ENCODE data around the gene ARHGAP24. TPM values are rescaled to one million over a fixed set of nuclear protein-coding genes. Genes with fewer than 3 reads are reported as not detected.

Gene ARHGAP24
- polyA plus RNA-seq, 3 donors = 12.5 to 32.0 (median 18.8) TPM

- peaks cover 0 to 4% of the 10 kb centered on the region in 2 donors for H3K27me3 ChIP-seq (ENCODE audit: control insufficient read depth in 2 of 2, insufficient read depth in 2 of 2, low read length in 2 of 2)
- WGBS (ENCODE audit: insufficient coverage) = no CpG with 5 or more reads among the region's 5 CpGs
- Mint-ChIP-seq H3K9me3 (peaks cover 0 to 2% (median 0%) of the 10 kb centered on the region in 7 donors), H3K27ac (peak overlapping the region in 3 of 7 donors; percentile 1 to 21 (median 11)), H3K4me3 (peak overlapping the region; percentile 24 to 42), H3K4me1 (peaks cover 43% of the 10 kb centered on the region), H3K36me3 (peaks cover 11 to 15% of the 10 kb centered on the region in 2 donors), H3K27me3 (ENCODE audit: low read depth in 3 of 3) (peaks cover 7 to 14% (median 10%) of the 10 kb centered on the region in 3 donors)
- peaks cover 0 to 8% of the 10 kb centered on the region in 2 donors for H3K36me3 ChIP-seq (replicated peaks in 1 of 2; ENCODE audit: control insufficient read depth in 1 of 2, insufficient read depth in 2 of 2, low read length in 2 of 2)
- H3K4me3 ChIP-seq (replicated peaks in 1 of 3; ENCODE audit: low read depth in 2 of 3, low read length in 3 of 3) = no peak overlapping the region
- H3K27ac ChIP-seq (ENCODE audit: low read depth in 1 of 2, low read length in 2 of 2) = peak overlapping the region in 1 of 2 donors; percentile 32
- no peak overlapping the region for H2AFZ ChIP-seq (ENCODE audit: insufficient read depth, low read depth, low read length, poor library complexity, severe bottlenecking)
- intact Hi-C loops (cut with micrococcal nuclease) = no loop called here
- peak; percentile 18 to 67 (median 26) for DNase-seq
- H3K4me2 ChIP-seq (replicated peaks; ENCODE audit: extremely low read depth, low read length, poor library complexity, severe bottlenecking) = no peak overlapping the region
- H3K9me3 ChIP-seq (replicated peaks in 1 of 2; ENCODE audit: control insufficient read depth in 1 of 2, insufficient read depth in 1 of 2, low read length in 2 of 2) = no peaks in the 10 kb centered on the region
- H3K4me1 ChIP-seq (ENCODE audit: control insufficient read depth in 1 of 2, insufficient read depth in 2 of 2, low read length in 2 of 2) = peaks cover 32 to 37% of the 10 kb centered on the region in 2 donors
- peaks cover 53% of the 10 kb centered on the region for H4K20me1 ChIP-seq (ENCODE audit: insufficient read depth, low read length)
- H3K79me2 ChIP-seq (ENCODE audit: insufficient read depth, low read length) = no peaks in the 10 kb centered on the region
- H3K9ac ChIP-seq (ENCODE audit: insufficient read depth, low read length, poor library complexity, severe bottlenecking) = no peak overlapping the region
- TF ChIP-seq, protein P1, sequence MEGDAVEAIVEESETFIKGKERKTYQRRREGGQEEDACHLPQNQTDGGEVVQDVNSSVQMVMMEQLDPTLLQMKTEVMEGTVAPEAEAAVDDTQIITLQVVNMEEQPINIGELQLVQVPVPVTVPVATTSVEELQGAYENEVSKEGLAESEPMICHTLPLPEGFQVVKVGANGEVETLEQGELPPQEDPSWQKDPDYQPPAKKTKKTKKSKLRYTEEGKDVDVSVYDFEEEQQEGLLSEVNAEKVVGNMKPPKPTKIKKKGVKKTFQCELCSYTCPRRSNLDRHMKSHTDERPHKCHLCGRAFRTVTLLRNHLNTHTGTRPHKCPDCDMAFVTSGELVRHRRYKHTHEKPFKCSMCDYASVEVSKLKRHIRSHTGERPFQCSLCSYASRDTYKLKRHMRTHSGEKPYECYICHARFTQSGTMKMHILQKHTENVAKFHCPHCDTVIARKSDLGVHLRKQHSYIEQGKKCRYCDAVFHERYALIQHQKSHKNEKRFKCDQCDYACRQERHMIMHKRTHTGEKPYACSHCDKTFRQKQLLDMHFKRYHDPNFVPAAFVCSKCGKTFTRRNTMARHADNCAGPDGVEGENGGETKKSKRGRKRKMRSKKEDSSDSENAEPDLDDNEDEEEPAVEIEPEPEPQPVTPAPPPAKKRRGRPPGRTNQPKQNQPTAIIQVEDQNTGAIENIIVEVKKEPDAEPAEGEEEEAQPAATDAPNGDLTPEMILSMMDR (IDR thresholded peaks at IDR 0.05) = no peak
Measured at GRCh38 chr4:85928775-85929591, 454.0 kb downstream of the ARHGAP24 start.

DNA sequence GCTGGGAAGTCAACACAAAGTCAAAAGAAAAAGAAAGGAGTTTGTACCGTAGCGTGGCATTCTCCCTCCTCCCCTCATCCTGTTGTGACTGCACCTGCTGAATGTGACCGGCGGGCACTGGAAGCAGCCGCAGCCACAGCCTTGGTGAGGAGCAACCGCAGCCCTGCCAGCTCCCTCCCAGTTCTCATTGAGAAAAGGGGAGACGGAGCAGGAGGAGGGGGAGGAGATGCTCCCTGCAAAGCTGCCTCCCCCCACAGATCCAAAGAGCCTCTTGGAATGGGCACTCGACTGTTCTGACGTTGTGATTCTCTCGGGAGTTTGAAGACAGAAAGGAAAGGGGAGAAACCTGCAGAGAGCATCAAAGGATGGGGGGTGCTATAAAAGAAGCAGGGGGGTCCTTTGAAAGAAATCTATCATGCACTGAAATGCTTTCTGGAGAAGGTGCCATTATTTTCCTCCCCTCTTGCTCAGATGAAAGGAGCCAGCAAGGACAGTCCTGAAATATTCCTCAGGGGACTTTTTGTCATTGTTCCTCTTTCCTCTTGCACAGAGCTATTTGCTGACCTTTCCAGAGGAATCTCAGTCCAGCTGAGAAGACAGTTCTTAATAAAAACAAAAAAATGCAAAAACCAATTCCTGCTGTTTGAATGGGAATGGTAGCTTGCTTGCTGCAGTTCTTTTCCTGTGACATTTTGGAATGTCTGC is 455.2 kb downstream of the ARHGAP24 start:
- Histone ChIP-seq H3K27me3 (ENCODE audit: control insufficient read depth in 2 of 2, insufficient read depth in 2 of 2, low read length in 2 of 2) (peaks cover 0 to 4% of the 10 kb centered on the region in 2 donors), H3K9me3 (replicated peaks in 1 of 2; ENCODE audit: control insufficient read depth in 1 of 2, insufficient read depth in 1 of 2, low read length in 2 of 2) (no peaks in the 10 kb centered on the region), H3K27ac (ENCODE audit: low read depth in 1 of 2, low read length in 2 of 2) (no peak overlapping the region), H4K20me1 (ENCODE audit: insufficient read depth, low read length) (peaks cover 62% of the 10 kb centered on the region), H3K4me1 (ENCODE audit: control insufficient read depth in 1 of 2, insufficient read depth in 2 of 2, low read length in 2 of 2) (peaks cover 32 to 37% of the 10 kb centered on the region in 2 donors), H3K4me3 (replicated peaks in 1 of 3; ENCODE audit: low read depth in 2 of 3, low read length in 3 of 3) (no peak overlapping the region), H2AFZ (ENCODE audit: insufficient read depth, low read depth, low read length, poor library complexity, severe bottlenecking) (no peak overlapping the region), H3K36me3 (replicated peaks in 1 of 2; ENCODE audit: control insufficient read depth in 1 of 2, insufficient read depth in 2 of 2, low read length in 2 of 2) (peaks cover 0 to under 1% of the 10 kb centered on the region in 2 donors), H3K79me2 (ENCODE audit: insufficient read depth, low read length) (no peaks in the 10 kb centered on the region), H3K4me2 (replicated peaks; ENCODE audit: extremely low read depth, low read length, poor library complexity, severe bottlenecking) (no peak overlapping the region), H3K9ac (ENCODE audit: insufficient read depth, low read length, poor library complexity, severe bottlenecking) (no peak overlapping the region)
- no CpG with 5 or more reads among the region's 10 CpGs for WGBS (ENCODE audit: insufficient coverage)
- Mint-ChIP-seq H3K27me3 (ENCODE audit: low read depth in 3 of 3) (peaks cover 7 to 14% (median 10%) of the 10 kb centered on the region in 3 donors), H3K27ac (peak overlapping the region in 1 of 7 donors; percentile 22), H3K4me3 (peak overlapping the region in 1 of 2 donors; percentile 51), H3K36me3 (peaks cover 3 to 7% of the 10 kb centered on the region in 2 donors), H3K9me3 (peaks cover 0 to 2% (median 0%) of the 10 kb centered on the region in 7 donors), H3K4me1 (peaks cover 43% of the 10 kb centered on the region)
- no peak for DNase-seq
- intact Hi-C loops (cut with micrococcal nuclease) = no loop called here
- TF ChIP-seq, protein P1 (IDR thresholded peaks at IDR 0.05) = no peak

Data from CD14-positive monocyte (primary cell).